Measurements from ENCODE around the gene HPSE2. TPM values are rescaled to one million over a fixed set of nuclear protein-coding genes. Genes with fewer than 3 reads are reported as not detected.

Gene HPSE2
- total and polyA plus RNA-seq, 2 of the 8 experiments (the other 6 are each of a cell fraction or from before 2014, with no cell fraction given): 0.41 to 0.58 TPM

GRCh38 chr10:98910546-98910945, 325.1 kb downstream of the HPSE2 start (continued):
- TF ChIP-seq POLR2AphosphoS5 (IDR thresholded peaks at IDR 0.05; ENCODE audit: low read depth, low read length) (no peak), CHD7 (IDR thresholded peaks at IDR 0.05; ENCODE audit: insufficient replicate concordance, low read length) (no peak), USF2 (IDR thresholded peaks at IDR 0.05; ENCODE audit: low read length) (no peak)

Data from H1 (cell line).